HG02623 (cell line): ENCODE results near the gene MRPL48.
A peak's percentile ranks its signal among the peaks of the same experiment; 100 is the strongest.
"Not testable (repeated sequence)": the region's sequence is repeated elsewhere in the genome, so short reads cannot be mapped to it uniquely, and the experiment has no call there.

Experiments
- ATAC-seq: cut with Tn5 transposase; IDR thresholded peaks from one replicate; pipeline ENCODE4 v1.9.1; 2021; ENCODE audit warnings: moderate library complexity; ENCODE audit not compliant: unreplicated experiment

The MRPL48 gene

DNA sequence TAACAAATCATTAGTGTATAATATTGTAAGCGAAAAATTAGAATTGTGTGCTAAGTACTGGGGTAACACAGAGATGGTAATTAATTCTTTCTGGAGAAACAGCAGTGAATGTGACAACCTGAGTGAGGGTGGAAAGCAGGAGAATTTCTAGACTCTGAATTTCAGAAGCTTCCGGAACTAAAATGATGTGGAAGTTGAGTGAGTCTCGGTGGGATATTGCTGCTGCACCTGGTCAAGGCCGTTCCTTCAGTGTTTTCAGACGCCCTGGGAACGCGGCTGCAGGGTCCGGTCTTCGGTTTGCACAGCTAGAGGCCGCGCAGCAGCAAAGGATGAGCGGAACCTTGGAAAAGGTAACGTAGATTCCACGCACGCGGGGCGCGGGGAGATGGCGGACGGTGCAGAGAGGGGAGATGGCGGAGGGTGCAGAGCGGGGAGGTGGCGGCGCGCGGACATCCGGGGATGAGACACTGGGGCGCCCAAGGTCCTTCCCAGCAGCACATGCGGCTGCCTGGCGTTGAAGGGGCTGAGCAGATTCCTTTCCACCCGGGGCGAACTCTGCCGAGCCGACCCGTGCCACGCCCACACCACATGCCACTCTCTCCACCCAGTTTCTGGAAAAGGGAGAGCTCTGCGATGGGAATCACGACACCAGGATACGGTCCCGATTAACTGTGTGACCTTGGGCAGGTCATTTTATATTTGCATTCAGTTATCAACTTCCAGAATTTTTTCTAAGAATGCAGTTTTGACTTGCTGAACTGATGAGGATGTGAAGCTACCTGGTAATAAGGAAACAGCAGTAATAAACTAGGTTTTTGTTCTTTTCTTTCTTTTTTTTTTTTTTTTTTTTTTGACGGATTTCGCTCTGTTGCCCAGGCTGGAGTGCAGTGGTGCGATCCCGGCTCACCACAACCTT lies at the start of gene MRPL48:
MRPL48 (plus strand) TSS at position 232 of the 916 bp plus-strand sequence; CDS start at position 330, 98 bp downstream.
- ATAC-seq = peak; percentile 90

DNA sequence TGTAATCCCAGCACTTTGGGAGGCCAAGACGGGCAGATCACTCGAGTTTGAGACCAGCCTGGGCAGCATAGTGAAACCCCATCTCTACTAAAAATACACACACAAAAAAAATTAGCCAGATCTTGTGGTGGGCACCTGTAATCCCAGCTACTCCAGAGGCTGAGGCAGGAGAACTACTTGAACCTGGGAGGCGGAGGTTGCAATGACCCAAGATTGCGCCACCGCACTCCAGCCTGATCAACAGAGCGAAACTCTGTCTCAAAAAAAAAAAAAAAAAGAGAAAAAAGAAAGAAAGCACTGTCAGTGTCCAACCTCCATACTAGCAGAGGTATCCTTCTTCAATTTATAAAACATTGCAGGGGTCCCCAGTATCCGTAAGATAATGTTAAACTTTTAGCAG lies 44.6 kb upstream of the MRPL48 start:
- ATAC-seq = no peak

GRCh38 chr11:73746701-73747100 lies 41.0 kb upstream of the MRPL48 start:
- no peak for ATAC-seq

DNA sequence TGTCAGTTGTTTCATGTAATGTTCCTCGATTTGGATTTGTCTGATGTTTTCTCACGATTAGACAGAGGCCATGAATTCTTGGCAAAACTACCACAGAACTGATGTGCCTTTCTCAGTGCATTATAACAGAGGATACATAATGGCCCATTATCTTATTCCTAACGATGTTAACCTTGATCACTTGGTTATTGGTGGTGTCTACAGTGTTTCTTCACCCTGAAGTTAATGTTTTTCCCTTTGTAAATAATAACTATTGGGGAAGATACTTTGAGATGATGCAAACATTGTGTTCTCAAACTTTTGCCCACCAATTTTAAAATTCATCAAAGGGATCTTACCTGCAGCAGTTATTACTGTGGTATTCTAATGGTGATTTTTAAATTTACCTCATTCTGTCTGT lies 39.9 kb upstream of the MRPL48 start:
- ATAC-seq = no peak

DNA sequence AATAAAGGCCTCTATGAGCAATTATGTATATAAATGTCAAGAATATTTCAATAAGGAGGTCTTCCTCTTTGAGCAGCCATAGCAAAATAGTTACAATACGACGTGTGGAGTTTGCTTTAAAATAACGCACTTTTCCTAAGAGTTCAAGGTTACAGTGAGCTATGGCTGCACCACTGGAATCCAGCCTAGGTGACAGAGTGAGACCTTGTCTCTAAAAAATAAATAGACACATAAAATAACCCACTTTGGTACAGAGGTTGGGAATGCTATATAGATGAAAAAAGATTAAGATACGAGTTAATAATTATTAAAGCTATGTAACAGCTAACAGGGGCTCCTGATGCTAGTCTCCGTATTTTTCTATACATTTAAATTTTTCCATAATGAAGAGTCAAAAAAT lies 39.4 kb upstream of the MRPL48 start:
- no peak for ATAC-seq

GRCh38 chr11:73749118-73749517 lies 38.6 kb upstream of the MRPL48 start:
- no peak for ATAC-seq

DNA sequence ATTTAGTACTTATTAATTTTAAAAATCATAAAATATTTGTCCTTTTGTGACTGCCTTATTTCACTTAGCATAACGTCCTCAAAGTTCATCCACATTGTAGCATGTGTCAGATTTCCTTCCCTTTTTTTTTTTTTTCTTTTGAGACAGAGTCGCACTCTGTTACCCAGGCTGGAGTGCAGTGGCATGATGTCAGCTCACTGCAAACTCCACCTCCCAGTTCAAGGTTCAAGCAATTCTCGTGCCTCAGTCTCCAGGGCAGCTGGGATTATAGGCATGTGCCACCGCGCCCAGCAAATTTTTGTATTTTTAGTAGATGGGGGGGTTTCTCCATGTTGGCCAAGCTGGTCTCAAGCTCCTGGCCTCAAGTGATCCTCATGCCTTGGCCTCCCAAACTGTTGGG lies 37.4 kb upstream of the MRPL48 start:
- no peak for ATAC-seq

- not testable (repeated sequence) for ATAC-seq
Measured at GRCh38 chr11:73750862-73751261, 36.8 kb upstream of the MRPL48 start.

GRCh38 chr11:73752216-73752867 lies 35.3 kb upstream of the MRPL48 start:
- ATAC-seq = no peak

GRCh38 chr11:73752903-73753302 lies 34.8 kb upstream of the MRPL48 start:
- no peak for ATAC-seq

DNA sequence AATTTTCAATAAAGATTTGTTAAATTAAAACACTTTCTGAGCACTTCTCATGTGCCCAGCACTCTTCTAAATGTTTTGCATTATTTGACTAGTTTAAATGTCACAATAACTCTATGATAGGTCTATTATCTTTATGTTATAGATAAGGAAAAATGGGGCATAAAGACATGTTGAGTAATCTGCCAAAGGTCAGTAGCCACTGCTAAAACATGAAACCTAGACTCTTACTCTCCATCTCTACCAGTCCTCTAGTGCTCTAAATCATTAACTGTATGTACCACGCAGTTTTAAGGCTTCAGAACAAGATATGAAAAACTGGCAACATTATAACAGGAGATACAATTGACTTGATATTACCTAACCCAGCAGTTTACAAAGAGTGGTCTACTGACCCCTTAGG lies 33.7 kb upstream of the MRPL48 start:
- ATAC-seq = no peak

DNA sequence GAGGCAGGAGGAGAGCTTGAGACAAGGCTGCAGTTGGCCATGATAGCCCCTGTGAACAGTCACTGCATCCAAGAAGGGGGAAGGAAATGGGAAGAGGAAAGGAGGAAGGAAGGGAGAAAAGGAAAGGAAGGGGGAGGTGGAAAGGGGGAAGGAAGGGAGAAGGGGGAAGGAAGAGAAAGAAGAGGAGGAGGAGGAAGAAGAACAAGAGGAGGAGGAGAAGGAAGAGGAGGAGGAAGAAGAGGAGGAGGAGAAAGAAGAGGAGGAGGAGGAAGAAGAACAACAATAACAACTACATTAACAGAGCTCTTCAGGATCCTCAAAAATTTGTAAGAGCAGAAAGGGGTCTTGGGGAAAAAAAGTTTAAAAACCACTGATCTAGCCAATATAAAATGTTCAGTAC lies 32.0 kb upstream of the MRPL48 start:
- ATAC-seq = no peak

- no peak for ATAC-seq
Measured at GRCh38 chr11:73757598-73757997, 30.1 kb upstream of the MRPL48 start.

GRCh38 chr11:73758451-73758850 lies 29.2 kb upstream of the MRPL48 start:
- no peak for ATAC-seq

GRCh38 chr11:73759610-73760134 lies 28.0 kb upstream of the MRPL48 start:
- no peak for ATAC-seq

GRCh38 chr11:73760135-73760678 lies 27.5 kb upstream of the MRPL48 start:
- no peak for ATAC-seq

- peak; percentile 89 for ATAC-seq
Measured at GRCh38 chr11:73760679-73761402, 26.8 kb upstream of the MRPL48 start, which contains the start of gene RAB6A. Gene RAB6A, minus strand, starts transcription at chr11:73761074. Its CDS starts 439 bp downstream, at chr11:73760635.

DNA sequence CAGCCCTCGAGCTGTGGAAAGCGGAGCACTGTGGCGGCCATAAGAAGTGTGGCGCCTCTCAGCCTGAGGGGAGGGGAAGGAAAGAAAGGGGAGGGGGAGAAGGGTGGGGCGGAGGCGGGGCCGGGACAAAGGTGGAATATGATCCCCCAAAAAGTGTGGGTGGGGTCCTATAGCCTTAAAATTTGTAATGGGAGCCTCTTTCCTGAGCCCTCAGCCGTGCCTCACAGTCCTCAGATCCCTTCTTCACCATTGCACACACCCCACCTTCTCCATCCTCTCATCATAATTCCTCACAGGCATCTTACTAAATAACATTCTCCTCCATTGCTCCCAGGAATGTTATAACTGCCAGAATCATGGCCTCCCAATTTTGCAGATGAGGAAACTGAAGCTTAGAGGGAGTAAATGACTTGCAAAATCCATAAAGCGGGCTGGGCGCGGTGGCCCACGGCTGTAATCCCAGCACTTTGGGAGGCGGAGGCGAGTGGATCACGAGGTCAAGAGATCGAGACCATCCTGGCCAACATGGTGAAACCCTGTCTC lies 26.2 kb upstream of the MRPL48 start:
- no peak for ATAC-seq

- ATAC-seq = no peak
Measured at GRCh38 chr11:73762732-73763131, 24.9 kb upstream of the MRPL48 start.

- ATAC-seq = no peak
Measured at GRCh38 chr11:73766763-73767162, 20.9 kb upstream of the MRPL48 start.

- ATAC-seq = not testable (repeated sequence)
Measured at GRCh38 chr11:73770811-73771210, 16.9 kb upstream of the MRPL48 start.
